GM12878 (cell line): ENCODE measurements around the gene COL9A3. TPM values are rescaled to one million over a fixed set of nuclear protein-coding genes. Genes with fewer than 3 reads are reported as not detected.

ENCODE experiments used
- ATAC-seq: fragments of 200-7000 bp; cut with Tn5 transposase; 3 replicates; pipeline ENCODE4 v1.9.1; 2020; ENCODE audit warnings: mild to moderate bottlenecking, moderate library complexity
- BruUV-seq: library from RNA; stranded (reverse); fragments of 400-500 nt; replicated peaks from 2 replicates; lab custom pipeline; 2021; lab: Mats Ljungman, UMichigan
- CTCF ChIA-PET: fragments of 300-600 bp; sonication (Branson Sonifier 250); formaldehyde crosslinking; extraction: SDS; loops from one replicate; lab custom pipeline; 2021; ENCODE audit warnings: inconsistent platforms; lab: Yijun Ruan, JAX
- POLR2A ChIA-PET: fragments of 350-600 bp; formaldehyde crosslinking; extraction: SDS; loops from one replicate; lab custom pipeline; 2021; ENCODE audit warnings: inconsistent platforms; lab: Charles Lee
- RAD21 ChIA-PET: fragments of 300-600 bp; sonication (Branson Sonifier 250); formaldehyde crosslinking; loops from one replicate; lab custom pipeline; 2023; ENCODE audit warnings: antibody characterized with exemption; ENCODE audit not compliant: unreplicated experiment; lab: Charles Lee
- SMC1A ChIA-PET: fragments of 300-600 bp; sonication (Branson Sonifier 250); formaldehyde crosslinking; loops from one replicate; lab custom pipeline; 2023; ENCODE audit not compliant: unreplicated experiment, uncharacterized antibody; lab: Charles Lee
- DNase-seq: peaks from one replicate; pipeline ENCODE4 v3.0.0-alpha.2; 2011; ENCODE audit warnings: low read depth, low spot score
- FAIRE-seq: peaks from 3 replicates; lab custom pipeline; 2011; peaks lifted over from hg19 to GRCh38; lab: Jason Lieb, UNC
- H2AFZ ChIP-seq: 2 replicates; pipeline ENCODE4 v1.6.0; 2011; ENCODE audit warnings: low read depth, low read length, control low read depth; ENCODE audit not compliant: control insufficient read depth
- H3K27ac ChIP-seq: 2 replicates; pipeline ENCODE4 v1.5.1; 2011; ENCODE audit warnings: control low read depth; ENCODE audit not compliant: control insufficient read depth, insufficient read depth
- H3K27me3 ChIP-seq, 2 experiments: replicated peaks in 1 of 2; 2 replicates each; pipeline versions ENCODE4 v1.6.0 to v1.6.1; 2011; ENCODE audit warnings: low read length in 1 of 2; ENCODE audit not compliant: control insufficient read depth in 2 of 2, insufficient read depth in 2 of 2
- H3K36me3 ChIP-seq, 2 experiments: 2 replicates each; pipeline ENCODE4 v1.5.1; 2011; ENCODE audit warnings: low read length in 1 of 2; ENCODE audit not compliant: control insufficient read depth in 2 of 2, insufficient read depth in 2 of 2
- H3K4me1 ChIP-seq: 2 replicates; pipeline ENCODE4 v1.6.1; 2011; ENCODE audit warnings: mild to moderate bottlenecking, low read length, moderate library complexity, mixed read lengths; ENCODE audit not compliant: control insufficient read depth, insufficient read depth
- H3K4me2 ChIP-seq: 2 replicates; pipeline ENCODE4 v1.6.0; 2011; ENCODE audit warnings: control low read depth; ENCODE audit not compliant: control insufficient read depth, insufficient read depth
- H3K4me3 ChIP-seq: fragments of 200-600 bp; sonication (generic); 2 replicates; pipeline ENCODE4 v1.5.1; 2016
- H3K79me2 ChIP-seq: 2 replicates; pipeline ENCODE4 v1.6.0; 2011; ENCODE audit warnings: low read length; ENCODE audit not compliant: control insufficient read depth, insufficient read depth
- H3K9ac ChIP-seq: 2 replicates; pipeline ENCODE4 v1.8.0; 2011; ENCODE audit warnings: low read length, control low read depth, mixed read lengths; ENCODE audit not compliant: control insufficient read depth, insufficient read depth
- H3K9me3 ChIP-seq: replicated peaks from 3 replicates; pipeline ENCODE4 v1.5.1; 2011; ENCODE audit warnings: mild to moderate bottlenecking, low read length; ENCODE audit not compliant: control insufficient read depth, insufficient read depth
- H4K20me1 ChIP-seq: 2 replicates; pipeline ENCODE4 v1.6.0; 2011; ENCODE audit not compliant: control insufficient read depth, insufficient read depth
- EP300 ChIP-seq, 2 experiments: fragments of 150-350 bp in 1 of 2; IDR thresholded peaks; 2 replicates each; pipeline ENCODE4 v1.6.1; 2011 to 2012; ENCODE audit warnings: low read depth in 2 of 2, low read length in 2 of 2, borderline replicate concordance in 1 of 2, improper control_type of control experiment in 1 of 2, inconsistent platforms in 1 of 2; ENCODE audit not compliant: control insufficient read depth in 1 of 2
- GABPA ChIP-seq: IDR thresholded peaks from 2 replicates; pipeline ENCODE4 v1.6.1; 2014; ENCODE audit warnings: antibody characterized with exemption, low read depth, mild to moderate bottlenecking, inconsistent platforms
- HDAC2 ChIP-seq: fragments of 200-600 bp; sonication (generic); IDR thresholded peaks from 2 replicates; pipeline ENCODE4 v1.6.1; 2017
- JUND ChIP-seq: IDR thresholded peaks from 2 replicates; pipeline ENCODE4 v1.6.1; 2012; ENCODE audit warnings: low read depth, mild to moderate bottlenecking, low read length, improper control_type of control experiment, moderate library complexity
- NR2C2 ChIP-seq: IDR thresholded peaks from 2 replicates; pipeline ENCODE4 v1.6.1; 2011; ENCODE audit warnings: borderline replicate concordance, low read depth; ENCODE audit not compliant: control insufficient read depth, insufficient read length
- PML ChIP-seq: IDR thresholded peaks from 2 replicates; pipeline ENCODE4 v1.6.1; 2012; ENCODE audit warnings: low read length, inconsistent platforms
- POLR2AphosphoS5 ChIP-seq: IDR thresholded peaks from 2 replicates; pipeline ENCODE4 v1.6.1; 2011; ENCODE audit warnings: mild to moderate bottlenecking, low read length, inconsistent platforms
- SMC3 ChIP-seq: IDR thresholded peaks from 2 replicates; pipeline ENCODE4 v1.6.1; 2011; ENCODE audit warnings: low read length, improper control_type of control experiment, borderline replicate concordance
- SREBF1 ChIP-seq: IDR thresholded peaks from 2 replicates; pipeline ENCODE4 v1.6.1; 2012; ENCODE audit warnings: mild to moderate bottlenecking, low read length
- TBL1XR1 ChIP-seq: IDR thresholded peaks from 2 replicates; pipeline ENCODE4 v1.6.1; 2012; ENCODE audit warnings: low read depth, low read length, improper control_type of control experiment
- ZBED1 ChIP-seq: IDR thresholded peaks from 2 replicates; pipeline ENCODE4 v1.6.1; 2016; ENCODE audit warnings: borderline replicate concordance
- ZNF207 ChIP-seq: fragments of 450-650 bp; IDR thresholded peaks from 2 replicates; pipeline ENCODE4 v1.6.1; 2014; ENCODE audit warnings: antibody characterized with exemption, mild to moderate bottlenecking, borderline replicate concordance
- WGBS: methylation state at CpG from one replicate; pipeline ENCODE4 v1.1.6; 2016; ENCODE audit warnings: low lambda C conversion rate; ENCODE audit not compliant: insufficient replicate concordance, insufficient coverage; ENCODE audit errors: missing lambda C conversion rate; 5-methylcytosine and 5-hydroxymethylcytosine counted together
- in situ Hi-C: fragments of 300-500 bp; cut with MboI; formaldehyde crosslinking; loops from 9 replicates; pipeline ENCODE4 v1.14.3; 2018; ENCODE audit warnings: mixed read lengths
- intact Hi-C: fragments of 100-400 bp; cut with micrococcal nuclease; formaldehyde crosslinking; loops from one replicate; pipeline ENCODE4 v1.14.2; 2022; ENCODE audit not compliant: unreplicated experiment
- polyA plus RNA-seq, 11 experiments: library from polyadenylated mRNA; depleted of rRNA in 4 of 11; unstranded in 6 of 11; stranded (reverse) in 5 of 11; fragments of >200 nt; fragmentation: Nextera tagmentation in 4 of 11; fragmentation: Illumina TruSeq in 1 of 11; extraction: Ambion mirVana in 4 of 11; extraction: Trizol in 1 of 11; gene quantifications; 1 replicate in 1 of 11; 2 replicates in 10 of 11; pipeline versions ENCODE4 v1.2.1 to v1.2.3, GENCODE V29; 2011 to 2016; ENCODE audit warnings: inconsistent platforms in 2 of 11, missing spikeins in 2 of 11, low read depth in 1 of 11
- total RNA-seq, 4 experiments: library from RNA; depleted of rRNA in 3 of 4; stranded (reverse); fragments of >200 nt in 3 of 4; fragmentation: Illumina TruSeq in 1 of 4; extraction: Trizol in 1 of 4; gene quantifications; 2 replicates each; pipeline versions ENCODE4 v1.2.1 to v1.2.3, GENCODE V29; 2013 to 2021
- TF ChIP-seq, protein P1 (sequence below): fragments of 450-650 bp; formaldehyde crosslinking; IDR thresholded peaks from 2 replicates; pipeline ENCODE4 v1.5.0; 2022; ENCODE audit warnings: mild to moderate bottlenecking, missing genetic modification characterization
- TF ChIP-seq, protein P2 (sequence below): fragments of 450-650 bp; IDR thresholded peaks from 2 replicates; pipeline ENCODE4 v1.6.1; 2014; ENCODE audit warnings: mild to moderate bottlenecking
- TF ChIP-seq, protein P3 (sequence below), 3 experiments: IDR thresholded peaks in 2 of 3; conservative IDR thresholded peaks in 1 of 3; 2 replicates each; pipeline ENCODE4 v1.5.1; 2011; ENCODE audit warnings: low read depth in 3 of 3, low read length in 3 of 3, mild to moderate bottlenecking in 3 of 3, control low read depth in 2 of 3, moderate library complexity in 2 of 3, inconsistent platforms in 1 of 3, mixed read lengths in 1 of 3; ENCODE audit not compliant: control insufficient read depth in 2 of 3, insufficient read depth in 1 of 3; ENCODE audit errors: extremely low read depth in 1 of 3

Gene COL9A3
- total and polyA plus RNA-seq, 10 of the 15 experiments (the other 5 are each of a cell fraction or from before 2014, with no cell fraction given), result 0.09 to 1.7 (median 0.63) TPM; not detected in 1

DNA sequence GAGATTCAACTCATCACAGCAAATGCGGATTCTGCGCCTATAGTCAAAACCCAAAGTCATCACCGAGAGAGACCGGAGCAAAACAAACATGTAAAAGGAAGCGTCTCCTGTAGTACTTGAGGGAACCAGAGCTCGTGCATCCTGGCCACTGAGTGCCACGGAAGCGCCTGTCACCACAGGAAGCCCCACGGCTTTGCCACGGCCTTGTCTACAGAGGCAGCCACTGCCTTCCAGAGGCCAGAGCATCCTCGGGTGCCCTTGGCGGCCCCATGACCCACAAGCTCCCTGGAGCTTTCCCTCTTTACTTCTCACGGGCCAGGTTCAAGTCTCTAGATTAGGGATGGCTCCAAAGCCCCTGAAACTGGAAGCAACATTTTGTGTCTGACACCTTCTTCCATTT lies 37.3 kb downstream of the COL9A3 start (continued):
- TF ChIP-seq EP300 (IDR thresholded peaks at IDR 0.05; ENCODE audit: borderline replicate concordance in 1 of 2, control insufficient read depth in 1 of 2, low read depth in 2 of 2, low read length in 2 of 2) (no peak), TBL1XR1 (no peak)
- TF ChIP-seq, protein P1, sequence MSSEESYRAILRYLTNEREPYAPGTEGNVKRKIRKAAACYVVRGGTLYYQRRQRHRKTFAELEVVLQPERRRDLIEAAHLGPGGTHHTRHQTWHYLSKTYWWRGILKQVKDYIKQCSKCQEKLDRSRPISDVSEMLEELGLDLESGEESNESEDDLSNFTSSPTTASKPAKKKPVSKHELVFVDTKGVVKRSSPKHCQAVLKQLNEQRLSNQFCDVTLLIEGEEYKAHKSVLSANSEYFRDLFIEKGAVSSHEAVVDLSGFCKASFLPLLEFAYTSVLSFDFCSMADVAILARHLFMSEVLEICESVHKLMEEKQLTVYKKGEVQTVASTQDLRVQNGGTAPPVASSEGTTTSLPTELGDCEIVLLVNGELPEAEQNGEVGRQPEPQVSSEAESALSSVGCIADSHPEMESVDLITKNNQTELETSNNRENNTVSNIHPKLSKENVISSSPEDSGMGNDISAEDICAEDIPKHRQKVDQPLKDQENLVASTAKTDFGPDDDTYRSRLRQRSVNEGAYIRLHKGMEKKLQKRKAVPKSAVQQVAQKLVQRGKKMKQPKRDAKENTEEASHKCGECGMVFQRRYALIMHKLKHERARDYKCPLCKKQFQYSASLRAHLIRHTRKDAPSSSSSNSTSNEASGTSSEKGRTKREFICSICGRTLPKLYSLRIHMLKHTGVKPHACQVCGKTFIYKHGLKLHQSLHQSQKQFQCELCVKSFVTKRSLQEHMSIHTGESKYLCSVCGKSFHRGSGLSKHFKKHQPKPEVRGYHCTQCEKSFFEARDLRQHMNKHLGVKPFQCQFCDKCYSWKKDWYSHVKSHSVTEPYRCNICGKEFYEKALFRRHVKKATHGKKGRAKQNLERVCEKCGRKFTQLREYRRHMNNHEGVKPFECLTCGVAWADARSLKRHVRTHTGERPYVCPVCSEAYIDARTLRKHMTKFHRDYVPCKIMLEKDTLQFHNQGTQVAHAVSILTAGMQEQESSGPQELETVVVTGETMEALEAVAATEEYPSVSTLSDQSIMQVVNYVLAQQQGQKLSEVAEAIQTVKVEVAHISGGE (CRISPR knock-in tag), result no peak
- TF ChIP-seq, all 136 proteins: peak for 0

DNA sequence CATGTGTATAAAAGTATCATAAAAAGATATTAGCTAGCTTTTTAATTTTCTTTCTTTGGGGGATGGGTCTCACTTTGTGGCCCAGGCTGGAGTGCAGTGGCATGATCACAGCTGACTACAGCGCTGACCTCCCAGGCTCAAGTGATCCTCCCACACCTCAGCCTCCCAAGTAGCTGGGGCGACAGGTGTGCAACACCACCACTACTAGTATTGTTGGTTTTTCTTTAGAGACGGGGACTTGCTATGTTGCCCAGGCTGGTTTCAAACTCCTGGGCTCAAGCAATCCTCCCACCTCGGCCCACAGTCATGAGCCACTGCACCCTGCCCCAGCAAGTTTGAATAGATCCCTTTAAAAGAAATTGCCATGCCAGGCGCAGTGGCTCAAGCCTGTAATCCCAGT lies 38.3 kb downstream of the COL9A3 start:
- no TSS peak for BruUV-seq
- ChIA-PET POLR2A (no interaction called here), RAD21 (no interaction called here), SMC1A (no interaction called here), CTCF (interaction anchor here (1.2 kb wide), 1 partner anchor 31 kb away, joined by 3 read pairs; no protein-coding TSS in a partner anchor)
- in situ Hi-C loops, result no loop called here
- H3K4me2 ChIP-seq, result no peak overlapping the region
- no peaks in the 10 kb centered on the region; a peak in 1 of 4 replicates for H3K27me3 ChIP-seq
- H3K79me2 ChIP-seq, result no peaks in the 10 kb centered on the region
- intact Hi-C loops, result no loop called here
- WGBS, result 97% methylated on average over 5 of the region's 5 CpGs
- H3K4me3 ChIP-seq, result no peak overlapping the region
- H3K27ac ChIP-seq, result no peak overlapping the region
- ATAC-seq (no peak), FAIRE-seq (no peak), DNase-seq (no peak)
- no peaks in the 10 kb centered on the region for H3K9me3 ChIP-seq
- H2AFZ ChIP-seq, result no peak overlapping the region
- no peaks in the 10 kb centered on the region for H4K20me1 ChIP-seq
- H3K36me3 ChIP-seq, result no peaks in the 10 kb centered on the region
- no peaks in the 10 kb centered on the region; the same call in 1 of the 2 replicates for H3K4me1 ChIP-seq
- no peak overlapping the region for H3K9ac ChIP-seq
- no peak for TF ChIP-seq SMC3
- no peak for TF ChIP-seq HDAC2
- TF ChIP-seq PML, result no peak
- no peak for TF ChIP-seq SREBF1
- no peak for TF ChIP-seq NR2C2
- TF ChIP-seq GABPA, result no peak
- TF ChIP-seq, protein P2, sequence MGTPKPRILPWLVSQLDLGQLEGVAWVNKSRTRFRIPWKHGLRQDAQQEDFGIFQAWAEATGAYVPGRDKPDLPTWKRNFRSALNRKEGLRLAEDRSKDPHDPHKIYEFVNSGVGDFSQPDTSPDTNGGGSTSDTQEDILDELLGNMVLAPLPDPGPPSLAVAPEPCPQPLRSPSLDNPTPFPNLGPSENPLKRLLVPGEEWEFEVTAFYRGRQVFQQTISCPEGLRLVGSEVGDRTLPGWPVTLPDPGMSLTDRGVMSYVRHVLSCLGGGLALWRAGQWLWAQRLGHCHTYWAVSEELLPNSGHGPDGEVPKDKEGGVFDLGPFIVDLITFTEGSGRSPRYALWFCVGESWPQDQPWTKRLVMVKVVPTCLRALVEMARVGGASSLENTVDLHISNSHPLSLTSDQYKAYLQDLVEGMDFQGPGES, result no peak
- no peak for TF ChIP-seq ZBED1
- TF ChIP-seq, protein P3, sequence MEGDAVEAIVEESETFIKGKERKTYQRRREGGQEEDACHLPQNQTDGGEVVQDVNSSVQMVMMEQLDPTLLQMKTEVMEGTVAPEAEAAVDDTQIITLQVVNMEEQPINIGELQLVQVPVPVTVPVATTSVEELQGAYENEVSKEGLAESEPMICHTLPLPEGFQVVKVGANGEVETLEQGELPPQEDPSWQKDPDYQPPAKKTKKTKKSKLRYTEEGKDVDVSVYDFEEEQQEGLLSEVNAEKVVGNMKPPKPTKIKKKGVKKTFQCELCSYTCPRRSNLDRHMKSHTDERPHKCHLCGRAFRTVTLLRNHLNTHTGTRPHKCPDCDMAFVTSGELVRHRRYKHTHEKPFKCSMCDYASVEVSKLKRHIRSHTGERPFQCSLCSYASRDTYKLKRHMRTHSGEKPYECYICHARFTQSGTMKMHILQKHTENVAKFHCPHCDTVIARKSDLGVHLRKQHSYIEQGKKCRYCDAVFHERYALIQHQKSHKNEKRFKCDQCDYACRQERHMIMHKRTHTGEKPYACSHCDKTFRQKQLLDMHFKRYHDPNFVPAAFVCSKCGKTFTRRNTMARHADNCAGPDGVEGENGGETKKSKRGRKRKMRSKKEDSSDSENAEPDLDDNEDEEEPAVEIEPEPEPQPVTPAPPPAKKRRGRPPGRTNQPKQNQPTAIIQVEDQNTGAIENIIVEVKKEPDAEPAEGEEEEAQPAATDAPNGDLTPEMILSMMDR (IDR thresholded peaks at IDR 0.05 in 2 of 3, conservative IDR thresholded peaks at IDR 0.05 in 1 of 3; ENCODE audit: control insufficient read depth in 2 of 3, extremely low read depth in 1 of 3, insufficient read depth in 1 of 3, low read depth in 3 of 3, low read length in 3 of 3), result no peak
- TF ChIP-seq JUND, result no peak
- no peak for TF ChIP-seq ZNF207
- no peak for TF ChIP-seq POLR2AphosphoS5
